Neural cell (in vitro differentiated cells): ENCODE results near the gene PRR33.

ENCODE experiments used
- EP300 ChIP-seq: fragments of 450-650 bp; conservative IDR thresholded peaks from 2 replicates; pipeline ENCODE4 v1.6.1; 2014; ENCODE audit warnings: antibody characterized with exemption, mild to moderate bottlenecking, moderate library complexity; ENCODE audit not compliant: poor library complexity, severe bottlenecking
- EZH2 ChIP-seq: fragments of 200-600, 300-800 bp; shearing (Covaris generic), sonication (generic); IDR thresholded peaks from 2 replicates; pipeline ENCODE4 v1.6.1; 2014; ENCODE audit warnings: antibody characterized with exemption, low read length, borderline replicate concordance, mild to moderate bottlenecking; ENCODE audit not compliant: insufficient read depth, poor library complexity, severe bottlenecking
- TF ChIP-seq, protein P1 (sequence below): fragments of 450-650 bp; IDR thresholded peaks from 2 replicates; pipeline ENCODE4 v1.5.1; 2014; ENCODE audit warnings: antibody characterized with exemption, mild to moderate bottlenecking, moderate library complexity; ENCODE audit not compliant: poor library complexity, severe bottlenecking
- TF ChIP-seq, protein P2 (sequence below): IDR thresholded peaks from 2 replicates; pipeline ENCODE4 v1.6.1; 2012; ENCODE audit warnings: borderline replicate concordance

DNA sequence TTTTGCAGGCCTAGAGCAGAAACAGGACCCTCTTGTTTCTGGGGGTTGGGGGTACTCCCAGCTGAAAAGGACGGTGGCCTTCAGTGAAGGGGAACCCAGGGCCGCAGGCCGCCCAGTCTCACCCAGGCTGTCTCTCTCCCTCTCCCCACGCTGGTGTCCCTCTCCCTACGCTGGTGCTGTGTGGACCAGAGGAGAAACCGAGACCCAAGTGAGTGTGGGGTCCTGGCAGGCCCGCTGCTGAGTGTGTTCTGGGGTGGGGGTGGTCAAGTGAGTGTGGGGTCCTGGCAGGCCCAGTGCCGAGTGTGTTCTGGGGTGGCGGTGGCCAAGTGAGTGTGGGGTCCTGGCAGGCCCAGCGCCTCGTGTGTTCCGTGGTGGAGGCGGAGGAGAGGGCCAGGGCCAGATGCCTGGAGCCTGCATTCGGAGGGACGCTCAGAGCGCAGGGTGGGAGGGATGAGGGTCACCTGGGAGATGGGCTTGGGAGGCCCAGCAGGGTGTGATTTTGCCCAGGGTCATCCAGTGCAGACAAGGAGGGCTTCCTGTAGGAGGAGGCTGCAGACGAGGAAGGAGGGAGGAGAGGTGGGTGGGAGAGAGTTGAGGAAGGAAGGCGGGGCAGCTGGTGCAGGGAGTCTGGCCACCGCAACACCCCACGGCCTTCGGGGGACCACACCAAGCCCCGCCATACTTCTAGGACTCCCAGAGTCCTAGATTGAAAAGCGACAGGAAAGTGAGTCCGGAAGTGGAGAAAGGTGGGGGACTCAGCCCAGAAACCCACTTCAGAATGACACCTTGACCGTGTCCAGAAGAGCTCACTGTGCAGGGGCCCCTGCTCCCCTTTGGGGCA, 38.1 kb upstream of the PRR33 start:
- TF ChIP-seq, protein P1, sequence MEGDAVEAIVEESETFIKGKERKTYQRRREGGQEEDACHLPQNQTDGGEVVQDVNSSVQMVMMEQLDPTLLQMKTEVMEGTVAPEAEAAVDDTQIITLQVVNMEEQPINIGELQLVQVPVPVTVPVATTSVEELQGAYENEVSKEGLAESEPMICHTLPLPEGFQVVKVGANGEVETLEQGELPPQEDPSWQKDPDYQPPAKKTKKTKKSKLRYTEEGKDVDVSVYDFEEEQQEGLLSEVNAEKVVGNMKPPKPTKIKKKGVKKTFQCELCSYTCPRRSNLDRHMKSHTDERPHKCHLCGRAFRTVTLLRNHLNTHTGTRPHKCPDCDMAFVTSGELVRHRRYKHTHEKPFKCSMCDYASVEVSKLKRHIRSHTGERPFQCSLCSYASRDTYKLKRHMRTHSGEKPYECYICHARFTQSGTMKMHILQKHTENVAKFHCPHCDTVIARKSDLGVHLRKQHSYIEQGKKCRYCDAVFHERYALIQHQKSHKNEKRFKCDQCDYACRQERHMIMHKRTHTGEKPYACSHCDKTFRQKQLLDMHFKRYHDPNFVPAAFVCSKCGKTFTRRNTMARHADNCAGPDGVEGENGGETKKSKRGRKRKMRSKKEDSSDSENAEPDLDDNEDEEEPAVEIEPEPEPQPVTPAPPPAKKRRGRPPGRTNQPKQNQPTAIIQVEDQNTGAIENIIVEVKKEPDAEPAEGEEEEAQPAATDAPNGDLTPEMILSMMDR = no peak
- TF ChIP-seq EP300 = no peak
- TF ChIP-seq, protein P2, sequence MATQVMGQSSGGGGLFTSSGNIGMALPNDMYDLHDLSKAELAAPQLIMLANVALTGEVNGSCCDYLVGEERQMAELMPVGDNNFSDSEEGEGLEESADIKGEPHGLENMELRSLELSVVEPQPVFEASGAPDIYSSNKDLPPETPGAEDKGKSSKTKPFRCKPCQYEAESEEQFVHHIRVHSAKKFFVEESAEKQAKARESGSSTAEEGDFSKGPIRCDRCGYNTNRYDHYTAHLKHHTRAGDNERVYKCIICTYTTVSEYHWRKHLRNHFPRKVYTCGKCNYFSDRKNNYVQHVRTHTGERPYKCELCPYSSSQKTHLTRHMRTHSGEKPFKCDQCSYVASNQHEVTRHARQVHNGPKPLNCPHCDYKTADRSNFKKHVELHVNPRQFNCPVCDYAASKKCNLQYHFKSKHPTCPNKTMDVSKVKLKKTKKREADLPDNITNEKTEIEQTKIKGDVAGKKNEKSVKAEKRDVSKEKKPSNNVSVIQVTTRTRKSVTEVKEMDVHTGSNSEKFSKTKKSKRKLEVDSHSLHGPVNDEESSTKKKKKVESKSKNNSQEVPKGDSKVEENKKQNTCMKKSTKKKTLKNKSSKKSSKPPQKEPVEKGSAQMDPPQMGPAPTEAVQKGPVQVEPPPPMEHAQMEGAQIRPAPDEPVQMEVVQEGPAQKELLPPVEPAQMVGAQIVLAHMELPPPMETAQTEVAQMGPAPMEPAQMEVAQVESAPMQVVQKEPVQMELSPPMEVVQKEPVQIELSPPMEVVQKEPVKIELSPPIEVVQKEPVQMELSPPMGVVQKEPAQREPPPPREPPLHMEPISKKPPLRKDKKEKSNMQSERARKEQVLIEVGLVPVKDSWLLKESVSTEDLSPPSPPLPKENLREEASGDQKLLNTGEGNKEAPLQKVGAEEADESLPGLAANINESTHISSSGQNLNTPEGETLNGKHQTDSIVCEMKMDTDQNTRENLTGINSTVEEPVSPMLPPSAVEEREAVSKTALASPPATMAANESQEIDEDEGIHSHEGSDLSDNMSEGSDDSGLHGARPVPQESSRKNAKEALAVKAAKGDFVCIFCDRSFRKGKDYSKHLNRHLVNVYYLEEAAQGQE = no peak
- no peak for TF ChIP-seq EZH2
